Measurements from ENCODE around the gene NAPEPLD.

The NAPEPLD gene

DNA sequence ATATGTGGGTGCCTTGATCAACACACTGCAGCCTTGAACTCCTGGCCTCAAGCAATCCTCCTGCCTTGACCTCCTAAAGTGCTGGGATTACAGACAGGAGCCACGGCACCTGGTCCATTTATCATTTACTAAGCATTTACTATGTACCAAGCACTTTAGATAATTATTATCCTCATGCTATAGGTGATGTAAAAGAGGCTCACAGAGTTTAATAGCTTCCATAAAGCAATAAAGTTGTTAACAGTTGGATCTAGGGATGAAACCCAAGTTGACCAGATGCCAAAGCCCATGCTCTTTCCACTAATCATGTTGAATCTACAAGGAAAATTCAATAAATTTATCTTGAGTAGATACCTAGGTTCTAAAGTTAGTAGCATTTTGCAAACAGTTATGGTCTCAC is 5.0 kb downstream of the NAPEPLD start:
- no peak for DNase-seq (ENCODE audit: low read depth)

- no peak for DNase-seq (ENCODE audit: low read depth)
Measured at GRCh38 chr7:103142494-103142893, 6.4 kb downstream of the NAPEPLD start.

- no peak for DNase-seq (ENCODE audit: low read depth)
Measured at GRCh38 chr7:103141753-103142404, 7.0 kb downstream of the NAPEPLD start.

GRCh38 chr7:103140685-103141084 is 8.2 kb downstream of the NAPEPLD start:
- DNase-seq (ENCODE audit: low read depth), result no peak

- DNase-seq (ENCODE audit: low read depth), result no peak
Measured at GRCh38 chr7:103140061-103140460, 8.8 kb downstream of the NAPEPLD start.

GRCh38 chr7:103134836-103135554 is 13.9 kb downstream of the NAPEPLD start:
- no peak for DNase-seq (ENCODE audit: low read depth)

DNA sequence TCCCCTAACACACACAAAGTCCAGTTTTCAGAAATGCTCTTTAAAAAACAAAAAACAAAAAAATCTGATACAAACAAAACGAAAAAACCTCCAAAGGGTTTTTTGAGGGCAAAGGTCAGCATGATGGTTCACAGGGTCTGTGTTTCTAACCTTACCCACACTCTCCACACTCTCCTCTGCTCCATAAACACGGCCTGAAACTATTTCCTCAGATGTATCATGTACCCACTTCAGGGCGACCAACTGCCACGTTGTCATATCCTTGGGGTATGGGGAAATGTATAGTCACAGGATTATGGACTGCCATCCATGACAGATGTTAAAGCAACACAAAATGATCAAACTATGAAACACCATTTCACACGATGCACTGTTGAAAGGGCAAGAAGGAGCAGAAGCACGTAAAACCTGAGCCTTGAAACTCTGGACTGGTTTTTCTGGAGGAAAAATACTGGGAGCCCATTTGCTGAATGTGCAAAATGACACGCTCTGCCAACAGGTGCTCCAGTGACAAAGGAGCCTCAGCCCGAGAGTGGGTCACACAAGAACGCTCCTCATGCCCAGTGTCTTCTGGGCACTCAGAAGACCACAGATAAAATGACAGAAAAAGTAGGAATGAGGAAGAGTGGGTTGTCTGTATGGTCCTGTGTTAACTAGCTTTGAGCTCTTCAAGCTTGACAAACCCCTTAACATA is 15.8 kb downstream of the NAPEPLD start:
- no peak for DNase-seq (ENCODE audit: low read depth)

GRCh38 chr7:103130901-103131624 is 17.8 kb downstream of the NAPEPLD start:
- DNase-seq (ENCODE audit: low read depth), result no peak

GRCh38 chr7:103129702-103130549 is 19.0 kb downstream of the NAPEPLD start:
- DNase-seq (ENCODE audit: low read depth), result no peak

DNA sequence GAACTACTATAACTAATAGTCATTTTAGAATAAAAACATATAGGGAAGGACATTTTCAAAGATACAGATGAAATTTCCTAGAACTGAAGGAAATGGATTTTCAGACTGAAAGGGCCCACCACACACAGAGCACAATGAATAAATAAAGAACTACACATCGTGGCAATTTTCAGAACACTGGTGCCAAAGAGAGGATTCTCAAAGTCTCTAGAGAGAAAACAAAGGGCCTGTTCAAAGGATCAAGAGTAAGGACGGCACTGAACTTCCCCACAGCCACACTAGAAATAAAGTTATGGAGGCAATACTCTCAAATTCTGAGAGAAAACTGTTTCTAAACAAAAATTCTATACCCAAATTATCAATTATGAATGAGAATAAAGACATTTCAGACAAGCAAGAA is 21.9 kb downstream of the NAPEPLD start:
- no peak for DNase-seq (ENCODE audit: low read depth)

- no peak for DNase-seq (ENCODE audit: low read depth)
Measured at GRCh38 chr7:103124429-103124979, 24.4 kb downstream of the NAPEPLD start.

DNA sequence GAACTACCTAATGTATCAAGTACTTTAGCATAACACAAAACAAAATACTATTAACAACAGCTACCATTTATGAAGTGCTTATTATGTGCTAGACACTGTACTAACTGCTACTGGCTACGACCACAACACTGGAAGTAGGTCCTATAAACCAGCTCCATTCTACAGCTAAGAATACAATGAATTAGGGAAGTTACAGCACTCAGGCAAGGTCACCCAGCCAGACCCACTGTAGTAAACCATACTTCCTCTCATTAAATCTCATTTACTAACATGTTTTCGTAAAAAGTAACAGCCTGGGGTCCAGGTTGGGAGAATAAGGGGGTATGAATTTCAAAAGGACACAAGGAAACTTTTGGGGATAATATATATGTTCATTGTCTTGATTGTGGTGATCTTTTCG is 25.4 kb downstream of the NAPEPLD start:
- DNase-seq (ENCODE audit: low read depth), result no peak

DNA sequence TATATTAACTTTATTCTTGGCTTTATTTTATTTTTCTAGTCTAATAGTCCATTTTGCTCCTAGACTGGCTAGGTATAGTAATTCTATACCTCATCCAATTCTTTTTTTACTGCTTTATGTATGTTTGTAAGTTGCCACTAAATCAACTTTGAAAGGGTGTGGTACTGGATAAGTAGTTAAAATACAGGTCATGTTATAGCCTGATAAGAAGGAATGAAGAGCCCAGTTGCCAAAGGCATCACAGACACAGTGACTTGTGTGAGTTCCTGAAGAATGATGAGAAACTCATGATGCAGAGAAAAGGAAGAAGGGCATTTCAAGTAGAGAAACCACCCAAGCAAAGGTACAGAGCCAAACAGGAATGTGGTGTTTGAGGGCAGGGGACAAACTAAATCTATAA is 27.3 kb downstream of the NAPEPLD start:
- DNase-seq (ENCODE audit: low read depth), result no peak

- DNase-seq (ENCODE audit: low read depth), result no peak
Measured at GRCh38 chr7:103120362-103120761, 28.5 kb downstream of the NAPEPLD start.

DNA sequence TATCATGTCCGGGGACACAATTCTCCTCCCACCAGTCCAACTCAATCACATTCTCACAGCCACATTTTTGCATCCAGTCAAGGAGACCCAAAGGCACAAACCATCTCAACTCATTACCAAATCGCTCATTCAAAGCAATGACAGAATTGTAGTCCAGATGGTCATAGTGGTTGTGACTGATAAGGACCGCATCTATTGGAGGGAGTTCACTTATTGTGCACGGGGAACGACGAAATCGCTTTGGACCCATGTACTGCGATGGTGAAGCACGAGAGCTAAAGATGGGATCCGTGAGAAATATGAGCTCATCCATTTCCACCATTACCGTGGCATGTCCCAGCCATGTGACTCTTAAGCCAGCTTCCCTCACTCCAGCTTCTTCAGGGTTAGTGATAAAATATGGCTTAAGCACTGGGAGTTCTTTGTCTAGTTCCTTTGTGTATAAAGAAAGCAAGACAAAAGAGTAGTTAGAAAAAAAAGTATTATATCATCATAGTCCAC is 29.1 kb downstream of the NAPEPLD start:
- DNase-seq (ENCODE audit: low read depth), result no peak

DNA sequence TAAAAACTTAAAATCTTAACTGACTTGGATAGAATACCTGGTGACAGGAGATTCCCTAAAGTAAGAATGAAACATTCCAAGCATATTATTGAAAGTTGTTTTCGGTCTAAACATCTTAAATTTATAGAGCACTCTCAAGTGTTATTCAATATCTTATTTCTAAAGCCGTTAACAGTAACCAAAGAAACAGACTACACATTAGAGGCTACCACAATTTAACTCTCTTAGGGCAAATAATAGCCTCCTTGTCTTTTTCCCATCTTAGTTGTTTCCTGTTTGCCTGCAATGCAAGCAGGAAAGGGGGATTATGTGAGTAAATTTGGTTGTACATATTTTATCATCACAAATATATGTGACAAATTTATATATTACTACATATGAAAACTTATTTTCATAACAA is 31.4 kb downstream of the NAPEPLD start:
- no peak for DNase-seq (ENCODE audit: low read depth)

DNA sequence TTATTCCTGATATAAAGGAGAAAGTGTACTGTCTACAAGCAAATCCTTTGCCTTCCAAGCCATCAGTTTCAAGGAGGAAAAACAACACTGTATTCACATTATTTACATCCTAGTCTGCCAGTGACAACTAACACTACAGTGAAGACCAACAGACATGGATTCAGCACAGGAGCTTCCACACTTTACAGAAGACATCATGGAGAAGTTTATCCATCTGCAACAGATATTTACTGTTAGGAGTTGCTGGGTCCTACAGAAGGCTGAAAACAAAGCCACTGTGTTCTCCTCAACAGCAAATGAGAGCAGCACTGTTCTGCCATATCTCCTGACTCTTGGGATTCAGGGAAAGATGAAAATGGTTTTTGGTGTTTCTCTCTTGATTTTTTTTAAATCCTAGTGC is 31.9 kb downstream of the NAPEPLD start:
- DNase-seq (ENCODE audit: low read depth), result no peak

DNA sequence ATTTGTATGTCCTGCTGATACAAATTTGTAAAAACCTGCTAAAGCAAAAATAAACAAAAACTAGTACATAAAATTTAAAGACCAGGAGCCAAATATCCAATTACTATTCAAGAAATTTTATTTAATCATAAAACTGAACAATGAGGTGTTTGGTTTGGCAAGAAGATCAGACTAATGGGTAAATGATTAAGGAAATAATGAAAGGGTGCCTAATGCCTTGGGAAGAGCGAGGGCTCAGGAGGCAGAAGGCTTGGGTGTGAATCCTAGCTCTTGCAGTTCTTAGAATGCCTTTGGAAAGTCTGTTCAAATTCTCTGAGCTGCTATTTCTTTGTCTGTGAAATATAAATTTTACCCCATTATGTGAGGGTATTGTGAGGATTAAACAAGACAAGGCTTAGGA is 32.4 kb downstream of the NAPEPLD start:
- no peak for DNase-seq (ENCODE audit: low read depth)

- no peak for DNase-seq (ENCODE audit: low read depth)
Measured at GRCh38 chr7:103115771-103116170, 33.1 kb downstream of the NAPEPLD start.

GRCh38 chr7:103114576-103115008 is 34.3 kb downstream of the NAPEPLD start:
- no peak for DNase-seq (ENCODE audit: low read depth)

- DNase-seq (ENCODE audit: low read depth), result no peak
Measured at GRCh38 chr7:103113164-103113563, 35.7 kb downstream of the NAPEPLD start.

Measured in T-helper 22 cell (primary cell).